ENCODE data around the gene GAPDHS. TPM values are rescaled to one million over a fixed set of nuclear protein-coding genes. Genes with fewer than 3 reads are reported as not detected.
A peak's percentile ranks its signal among the peaks of the same experiment; 100 is the strongest.

GAPDHS gene
- total and polyA plus RNA-seq, 2 of the 13 experiments (the other 11 are each of a cell fraction or from before 2014, with no cell fraction given): not detected

- no peak overlapping the region for H2AFZ ChIP-seq (ENCODE audit: low read length)
- H3K9me3 ChIP-seq (ENCODE audit: low read length): no peaks in the 10 kb centered on the region
- H3K4me3 ChIP-seq (replicated peaks in 1 of 3; ENCODE audit: insufficient read depth in 1 of 3, low read depth in 2 of 3, low read length in 3 of 3): no peak overlapping the region
- intact Hi-C loops (cut with micrococcal nuclease; ENCODE audit: unreplicated experiment) (no loop called here), in situ Hi-C loops (cut with HindIII; ENCODE audit: extremely low pct_ligation_motif_present, low pct_unique_long_range_greater_than_20kb) (no loop called here)
- ChIA-PET POLR2A (no interaction called here), CTCF (ENCODE audit: low intra/inter-chr PET ratio, low total read pairs) (no interaction called here)
- no peaks in the 10 kb centered on the region for H4K20me1 ChIP-seq (ENCODE audit: insufficient read depth, low read length)
- no peaks in the 10 kb centered on the region for H3K79me2 ChIP-seq (ENCODE audit: insufficient read depth, low read length)
- H3K9ac ChIP-seq (ENCODE audit: insufficient read depth, low read depth, low read length): no peak overlapping the region
- H3K27me3 ChIP-seq (ENCODE audit: control insufficient read depth in 1 of 2, insufficient read depth in 2 of 2, low read length in 2 of 2): no peaks in the 10 kb centered on the region
- WGBS (ENCODE audit: low lambda C conversion rate): 80% methylated on average over 7 of the region's 7 CpGs
- no TSS peak for BruUV-seq (replicated peaks)
- H3K4me1 ChIP-seq (ENCODE audit: insufficient read depth, low read length): peaks cover 40% of the 10 kb centered on the region
- DNase-seq (ENCODE audit: low spot score) (no peak), FAIRE-seq (no peak), ATAC-seq (no peak)
- no peak overlapping the region for H3K4me2 ChIP-seq (ENCODE audit: low read depth, low read length)
- H3K36me3 ChIP-seq (replicated peaks in 1 of 2; ENCODE audit: control insufficient read depth in 1 of 2, insufficient read depth in 2 of 2, low read length in 2 of 2): no peaks in the 10 kb centered on the region
- H3K27ac ChIP-seq (ENCODE audit: extremely low read length, insufficient read depth, low read length): no peak overlapping the region
- no peak for TF ChIP-seq JUND (CRISPR knock-in tag; IDR thresholded peaks at IDR 0.05)
- TF ChIP-seq USF2 (IDR thresholded peaks at IDR 0.05; ENCODE audit: low read depth, low read length): no peak
- TF ChIP-seq USF2 (CRISPR knock-in tag; IDR thresholded peaks at IDR 0.05; ENCODE audit: borderline replicate concordance): no peak
Observed at GRCh38 chr19:35484252-35485036, 48.8 kb upstream of the GAPDHS start.

- H3K79me2 ChIP-seq (ENCODE audit: insufficient read depth, low read length): no peaks in the 10 kb centered on the region
- H3K36me3 ChIP-seq (replicated peaks in 1 of 2; ENCODE audit: control insufficient read depth in 1 of 2, insufficient read depth in 2 of 2, low read length in 2 of 2): no peaks in the 10 kb centered on the region
- in situ Hi-C loops (cut with HindIII; ENCODE audit: extremely low pct_ligation_motif_present, low pct_unique_long_range_greater_than_20kb): no loop called here
- peaks cover 40% of the 10 kb centered on the region for H3K4me1 ChIP-seq (ENCODE audit: insufficient read depth, low read length)
- peak overlapping the region; percentile 55 for H3K4me2 ChIP-seq (ENCODE audit: low read depth, low read length)
- intact Hi-C loops (cut with micrococcal nuclease; ENCODE audit: unreplicated experiment): no loop called here
- H2AFZ ChIP-seq (ENCODE audit: low read length): no peak overlapping the region
- ChIA-PET CTCF (ENCODE audit: low intra/inter-chr PET ratio, low total read pairs) (no interaction called here), POLR2A (interaction anchor here (1.0 to 1.2 kb wide), 2 partner anchors 14 to 22 kb away, joined by 3 read pairs; no protein-coding TSS in a partner anchor)
- WGBS (ENCODE audit: low lambda C conversion rate): 0% methylated on average over 3 of the region's 3 CpGs
- BruUV-seq (replicated peaks): no TSS peak
- H3K27me3 ChIP-seq (ENCODE audit: control insufficient read depth in 1 of 2, insufficient read depth in 2 of 2, low read length in 2 of 2): no peaks in the 10 kb centered on the region
- H3K9ac ChIP-seq (ENCODE audit: insufficient read depth, low read depth, low read length): no peak overlapping the region; the same call in 1 of the 2 replicates
- DNase-seq (ENCODE audit: low spot score) (peak; percentile 79), FAIRE-seq (peak; percentile 40), ATAC-seq (peak; percentile 63; the same call in 2 of the 3 replicates)
- H3K27ac ChIP-seq (ENCODE audit: extremely low read length, insufficient read depth, low read length): peak overlapping the region; percentile 59
- no peaks in the 10 kb centered on the region for H3K9me3 ChIP-seq (ENCODE audit: low read length)
- no peaks in the 10 kb centered on the region for H4K20me1 ChIP-seq (ENCODE audit: insufficient read depth, low read length)
- H3K4me3 ChIP-seq (replicated peaks in 1 of 3; ENCODE audit: insufficient read depth in 1 of 3, low read depth in 2 of 3, low read length in 3 of 3): 0 out of 6 replicates have a peak overlapping the region, but pooled peaks of 1 of the 3 experiments have one; percentile 21
- TF ChIP-seq HNRNPUL1 (IDR thresholded peaks at IDR 0.05; ENCODE audit: low read depth, low read length): no peak
- TF ChIP-seq ZBTB25 (CRISPR knock-in tag; IDR thresholded peaks at IDR 0.05): no peak
- no peak for TF ChIP-seq NFAT5 (CRISPR knock-in tag; IDR thresholded peaks at IDR 0.05)
- TF ChIP-seq ZNF761 (CRISPR knock-in tag; conservative IDR thresholded peaks at IDR 0.05): no peak
- TF ChIP-seq ZNF660 (CRISPR knock-in tag; IDR thresholded peaks at IDR 0.05; ENCODE audit: borderline replicate concordance, low read depth): no peak
Observed at GRCh38 chr19:35486268-35486708, 47.0 kb upstream of the GAPDHS start.
